Cerebellar cortex (tissue), 1 donor: ENCODE data around the gene GPR139.

Experiments
- DNase-seq: peaks from one replicate; pipeline ENCODE4 v3.0.0-alpha.2; 2015; ENCODE audit warnings: low spot score

Gene GPR139

GRCh38 chr16:20053336-20053735 is 20.4 kb downstream of the GPR139 start:
- DNase-seq = no peak

- no peak for DNase-seq
Observed at GRCh38 chr16:20051611-20052010, 22.1 kb downstream of the GPR139 start.

GRCh38 chr16:20051147-20051546 is 22.5 kb downstream of the GPR139 start:
- DNase-seq = no peak

GRCh38 chr16:20049831-20050230 is 23.9 kb downstream of the GPR139 start:
- no peak for DNase-seq

- no peak for DNase-seq
Observed at GRCh38 chr16:20045886-20046285, 27.8 kb downstream of the GPR139 start.

- DNase-seq = no peak
Observed at GRCh38 chr16:20042848-20043247, 30.8 kb downstream of the GPR139 start.

GRCh38 chr16:20041924-20042596 is 31.6 kb downstream of the GPR139 start:
- no peak for DNase-seq

GRCh38 chr16:20040011-20040410 is 33.7 kb downstream of the GPR139 start:
- DNase-seq = no peak

GRCh38 chr16:20029611-20030010 is 44.1 kb downstream of the GPR139 start:
- DNase-seq = no peak

- no peak for DNase-seq
Observed at GRCh38 chr16:20026361-20027072, 47.2 kb downstream of the GPR139 start.

GRCh38 chr16:20023190-20023589 is 50.5 kb downstream of the GPR139 start:
- DNase-seq = no peak

GRCh38 chr16:20020976-20021375 is 52.7 kb downstream of the GPR139 start:
- no peak for DNase-seq

- DNase-seq = no peak
Observed at GRCh38 chr16:20020083-20020482, 53.6 kb downstream of the GPR139 start.

- no peak for DNase-seq
Observed at GRCh38 chr16:20016234-20016633, 57.5 kb downstream of the GPR139 start.

GRCh38 chr16:20004931-20005330 is 68.8 kb downstream of the GPR139 start:
- DNase-seq = no peak

- no peak for DNase-seq
Observed at GRCh38 chr16:20002936-20003335, 70.8 kb downstream of the GPR139 start.

GRCh38 chr16:20001856-20002707 is 71.6 kb downstream of the GPR139 start:
- DNase-seq = no peak

- DNase-seq = no peak
Observed at GRCh38 chr16:19997734-19998133, 76.0 kb downstream of the GPR139 start.

GRCh38 chr16:19997264-19997663 is 76.4 kb downstream of the GPR139 start:
- DNase-seq = no peak

GRCh38 chr16:19994466-19995170 is 79.1 kb downstream of the GPR139 start:
- no peak for DNase-seq

GRCh38 chr16:19991614-19992013 is 82.1 kb downstream of the GPR139 start:
- DNase-seq = no peak

GRCh38 chr16:19984135-19984534 is 89.6 kb downstream of the GPR139 start:
- DNase-seq = no peak
